Measurements from ENCODE around the gene EN2.

The EN2 gene

GRCh38 chr7:155447603-155448002, 10.3 kb upstream of the EN2 start:
- no peak for DNase-seq (ENCODE audit: low read depth)
- H3K4me3 ChIP-seq (ENCODE audit: low read depth, low read length), result no peak overlapping the region
- TF ChIP-seq CTCF (IDR thresholded peaks at IDR 0.05; ENCODE audit: control insufficient read depth, extremely low read depth, insufficient read depth), result no peak

GRCh38 chr7:155448632-155449007, 9.3 kb upstream of the EN2 start:
- no peak overlapping the region for H3K4me3 ChIP-seq (ENCODE audit: low read depth, low read length)
- TF ChIP-seq CTCF (IDR thresholded peaks at IDR 0.05; ENCODE audit: control insufficient read depth, extremely low read depth, insufficient read depth), result no peak
- DNase-seq (ENCODE audit: low read depth), result no peak

GRCh38 chr7:155449008-155449868, 8.7 kb upstream of the EN2 start:
- DNase-seq (ENCODE audit: low read depth), result no peak
- TF ChIP-seq CTCF (IDR thresholded peaks at IDR 0.05; ENCODE audit: control insufficient read depth, extremely low read depth, insufficient read depth), result no peak
- no peak overlapping the region for H3K4me3 ChIP-seq (ENCODE audit: low read depth, low read length)

DNA sequence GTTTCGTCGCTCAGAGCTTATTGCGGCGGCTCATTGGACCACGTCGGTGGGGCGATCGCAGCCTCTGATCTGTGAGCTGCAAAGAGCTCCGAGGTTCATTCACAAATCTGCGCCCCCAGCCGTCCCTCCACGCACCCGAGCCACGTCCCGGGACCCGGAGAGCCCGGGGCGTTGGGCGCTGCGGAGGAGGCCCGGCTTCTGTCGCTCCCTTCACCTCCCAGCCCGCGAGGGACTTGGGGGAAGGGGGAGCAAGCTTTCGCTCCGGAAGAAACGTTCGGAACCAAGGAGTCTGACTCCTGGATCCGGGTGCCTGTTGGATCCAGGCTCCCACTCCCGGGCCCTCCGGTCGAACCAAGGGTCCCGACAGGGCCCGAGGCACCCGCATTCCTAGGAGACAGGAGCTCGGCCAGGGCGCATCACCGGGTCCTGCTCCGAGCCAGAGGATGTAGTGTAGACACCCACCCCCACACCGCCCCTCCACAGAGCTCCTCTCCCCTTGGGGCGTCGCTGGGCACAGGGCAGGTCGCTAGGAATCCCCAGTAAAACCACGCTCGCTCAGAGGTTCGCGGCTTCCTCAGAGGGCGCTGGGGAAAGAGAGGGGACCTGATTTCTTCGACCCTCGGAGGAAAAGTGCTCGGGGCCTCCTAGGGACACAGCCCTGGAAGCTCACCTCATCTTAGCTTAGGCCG, 7.9 kb upstream of the EN2 start:
- H3K4me3 ChIP-seq (ENCODE audit: low read depth, low read length), result no peak overlapping the region

DNA sequence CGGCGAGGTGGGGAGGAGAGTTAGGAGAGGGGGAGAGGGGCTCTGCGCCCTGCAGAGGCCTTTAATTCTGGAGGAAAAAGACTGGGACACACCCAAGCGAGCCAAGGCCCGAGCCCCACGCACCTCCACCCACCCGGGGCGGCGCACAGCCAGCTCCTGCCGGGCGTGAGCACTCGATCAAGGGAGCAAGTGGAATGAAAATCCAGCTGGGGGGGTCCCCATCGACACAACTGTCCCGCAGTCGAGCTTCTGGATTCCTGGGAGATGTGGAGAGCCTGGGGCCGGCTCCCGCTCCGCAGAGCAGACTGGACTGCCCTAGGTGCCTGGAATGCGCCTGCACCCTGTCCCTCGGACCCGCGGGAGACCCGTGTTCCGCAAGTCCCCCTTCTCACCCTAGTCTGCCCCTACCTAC, 7.4 kb upstream of the EN2 start:
- DNase-seq (ENCODE audit: low read depth), result no peak
- no peak overlapping the region for H3K4me3 ChIP-seq (ENCODE audit: low read depth, low read length)
- TF ChIP-seq CTCF (IDR thresholded peaks at IDR 0.05; ENCODE audit: control insufficient read depth, extremely low read depth, insufficient read depth), result no peak

More for the DNA sequence above, 7.9 kb upstream of the EN2 start:
- no peak for DNase-seq (ENCODE audit: low read depth)
- no peak for TF ChIP-seq CTCF (IDR thresholded peaks at IDR 0.05; ENCODE audit: control insufficient read depth, extremely low read depth, insufficient read depth)

DNA sequence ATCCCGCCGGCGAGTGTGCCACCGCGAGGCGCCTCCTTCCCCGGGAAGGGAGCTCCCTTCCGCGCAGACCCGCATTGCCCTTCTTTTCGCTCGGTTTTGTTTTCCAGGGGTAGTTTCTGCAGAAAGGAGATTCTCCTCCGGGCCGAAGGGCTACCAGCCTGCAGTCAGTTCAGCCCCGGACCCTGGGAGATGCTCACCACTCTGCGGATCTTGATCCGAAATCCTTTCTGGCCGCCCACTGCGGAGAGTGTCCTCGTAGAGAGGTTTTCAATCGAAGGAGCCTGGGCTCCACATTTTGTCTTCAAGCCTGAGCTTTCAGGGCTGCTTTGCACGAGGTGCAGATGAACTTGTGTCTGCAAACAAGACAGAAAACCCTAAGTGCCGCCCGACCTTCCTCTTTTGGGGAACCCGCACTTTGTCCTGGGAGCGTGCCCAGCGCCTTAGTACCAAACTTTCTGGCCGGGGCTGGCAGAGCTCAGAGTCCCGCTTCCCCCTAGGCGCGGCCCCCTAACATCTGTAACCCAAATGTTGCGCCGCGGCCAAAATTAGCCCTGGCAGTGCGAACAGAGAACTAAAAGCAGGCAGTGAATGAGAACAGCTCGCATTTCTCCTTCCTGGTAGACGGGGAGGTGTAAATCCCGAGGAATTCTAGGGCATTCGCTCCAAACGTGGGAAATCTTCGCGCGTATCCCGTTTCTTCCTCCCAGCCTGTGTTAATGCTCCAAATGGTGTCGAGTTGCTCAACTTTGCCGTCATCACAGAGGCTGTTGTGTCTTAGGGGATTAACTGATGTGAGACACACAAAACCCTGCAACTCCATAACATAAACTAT, 6.7 kb upstream of the EN2 start:
- no peak for TF ChIP-seq CTCF (IDR thresholded peaks at IDR 0.05; ENCODE audit: control insufficient read depth, extremely low read depth, insufficient read depth)
- no peak overlapping the region for H3K4me3 ChIP-seq (ENCODE audit: low read depth, low read length)
- no peak for DNase-seq (ENCODE audit: low read depth)
